GM19043 (cell line): Measurements from ENCODE around the gene KCTD14.
"Not testable (repeated sequence)": the region's sequence is repeated elsewhere in the genome, so short reads cannot be mapped to it uniquely, and the experiment has no call there.

Experiments used
- ATAC-seq: cut with Tn5 transposase; IDR thresholded peaks from one replicate; pipeline ENCODE4 v1.9.1; 2021; ENCODE audit warnings: low read depth; ENCODE audit not compliant: unreplicated experiment

Gene KCTD14, protein sequence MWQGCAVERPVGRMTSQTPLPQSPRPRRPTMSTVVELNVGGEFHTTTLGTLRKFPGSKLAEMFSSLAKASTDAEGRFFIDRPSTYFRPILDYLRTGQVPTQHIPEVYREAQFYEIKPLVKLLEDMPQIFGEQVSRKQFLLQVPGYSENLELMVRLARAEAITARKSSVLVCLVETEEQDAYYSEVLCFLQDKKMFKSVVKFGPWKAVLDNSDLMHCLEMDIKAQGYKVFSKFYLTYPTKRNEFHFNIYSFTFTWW

DNA sequence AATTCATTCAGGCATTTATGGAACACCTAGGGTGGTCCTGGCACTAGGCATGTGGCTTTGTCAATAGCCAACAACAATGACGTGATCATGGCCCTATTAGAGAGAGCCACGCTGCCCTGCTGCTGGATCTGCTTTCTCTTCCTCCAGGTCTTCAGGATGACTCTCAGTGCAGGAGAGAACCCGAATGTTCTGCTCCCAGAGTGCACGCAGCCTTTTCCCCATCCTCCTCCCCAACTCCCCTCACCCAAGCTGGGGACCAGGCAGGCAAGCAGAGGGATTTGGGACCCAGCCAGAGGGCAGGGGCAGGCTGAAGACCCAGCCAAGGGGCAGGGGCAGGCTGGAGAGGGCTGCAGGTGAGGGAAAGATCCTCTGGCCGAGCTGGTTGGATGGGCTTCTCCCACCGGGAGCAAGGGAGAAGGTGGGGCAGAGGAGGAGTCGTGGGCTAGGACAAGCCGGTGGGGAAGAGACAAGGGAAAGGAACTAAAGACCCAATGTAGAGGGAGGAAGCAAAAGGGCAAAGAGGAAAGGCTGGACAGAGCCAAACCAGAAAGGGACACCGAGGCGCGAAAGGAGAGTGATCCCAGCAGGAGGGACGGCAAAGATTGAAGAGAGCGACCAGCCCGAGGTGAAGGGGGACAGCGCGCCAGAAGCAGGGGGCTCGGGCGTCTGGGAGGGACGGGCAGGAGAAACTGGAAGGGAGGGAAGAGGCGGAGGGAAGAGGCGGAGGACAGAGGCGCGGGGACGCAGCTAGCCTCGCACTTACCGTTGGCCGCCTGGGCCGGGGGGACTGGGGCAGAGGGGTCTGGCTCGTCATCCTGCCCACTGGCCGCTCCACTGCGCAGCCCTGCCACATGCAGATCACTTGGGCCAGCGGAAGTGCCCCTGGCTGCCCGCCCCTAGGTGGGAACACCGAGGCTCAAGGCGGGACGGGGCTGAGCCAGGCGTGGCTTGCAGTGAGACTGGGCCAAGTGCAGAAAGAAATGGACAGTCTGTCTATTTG lies at the start of gene KCTD14:
Gene KCTD14 (minus strand): TSS at position 880 of the 1,000 bp plus-strand sequence. CDS start 27 bp downstream, at position 853.
- ATAC-seq = no peak

DNA sequence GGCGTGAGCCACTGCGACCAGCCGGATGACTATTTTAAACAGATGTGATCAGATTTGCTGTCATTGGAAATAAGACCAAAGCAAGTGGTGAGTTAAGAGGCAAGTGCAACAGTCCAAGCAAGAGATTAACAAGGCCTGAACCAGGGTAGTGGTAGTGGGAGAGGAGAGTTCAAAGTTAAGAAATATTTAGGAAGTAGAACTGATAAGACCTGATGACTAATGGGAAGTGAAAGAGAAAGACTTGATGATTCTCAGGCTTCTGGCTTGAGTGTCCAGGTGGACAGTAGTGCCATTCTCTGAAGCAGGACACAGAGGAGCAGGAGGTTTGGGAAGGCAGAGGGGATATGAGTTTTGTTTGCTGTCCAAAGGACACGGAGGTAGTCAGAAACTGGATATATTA lies 49.4 kb upstream of the KCTD14 start:
- ATAC-seq = no peak

DNA sequence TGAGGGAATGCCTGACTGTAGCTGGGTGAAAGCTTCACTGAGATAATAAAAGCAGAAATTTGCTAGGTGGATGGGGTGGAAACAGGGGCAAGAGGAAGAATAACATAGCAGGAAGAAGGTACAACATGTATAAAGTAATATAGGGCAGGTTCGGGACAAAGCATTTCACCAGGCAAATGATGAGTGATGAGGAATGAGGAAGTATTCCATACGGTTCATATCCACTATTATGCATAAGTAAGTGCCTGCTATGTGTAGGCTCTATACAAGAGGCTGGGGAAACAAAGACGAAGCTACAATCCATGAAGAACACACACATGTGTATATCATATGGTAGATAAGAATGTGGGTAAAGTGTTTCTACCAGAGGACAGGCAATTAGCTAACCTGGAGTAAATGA lies 48.6 kb upstream of the KCTD14 start:
- no peak for ATAC-seq

DNA sequence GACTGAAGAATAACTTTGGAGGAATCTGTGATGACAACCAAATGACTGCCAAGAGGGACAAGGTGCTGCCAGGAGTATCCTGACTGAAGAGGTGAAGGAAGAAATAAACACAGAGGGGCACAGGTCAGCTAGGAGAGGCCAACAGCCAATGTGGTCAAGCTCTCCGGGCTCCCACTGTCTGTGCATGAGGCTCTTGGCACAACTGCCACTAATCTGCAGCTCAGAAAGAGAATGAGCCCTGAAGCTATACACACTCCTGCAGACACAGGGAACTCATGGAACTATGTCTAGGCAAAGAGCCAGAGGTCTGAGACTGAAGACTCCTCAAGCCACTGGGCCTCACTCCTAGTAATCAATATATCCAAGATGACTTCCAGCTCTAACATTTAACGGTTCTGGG lies 47.5 kb upstream of the KCTD14 start:
- no peak for ATAC-seq

DNA sequence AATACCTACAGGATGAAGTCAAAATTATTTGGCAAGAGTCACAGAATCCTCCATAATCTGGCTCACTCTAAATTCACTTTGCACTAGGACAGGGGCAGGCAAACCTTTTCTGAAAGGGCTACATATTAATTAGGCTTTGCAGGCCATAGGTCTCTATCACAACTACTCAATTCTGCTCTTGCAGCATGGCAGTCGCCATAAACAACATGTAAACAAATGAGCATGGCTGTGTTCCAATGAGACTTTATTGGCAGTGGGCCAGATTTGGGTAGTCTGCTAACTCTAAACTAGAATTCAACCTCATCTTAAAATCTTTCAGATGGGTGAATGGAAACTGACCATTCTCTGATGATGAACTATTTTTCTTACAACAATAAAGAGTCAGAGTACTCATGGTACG lies 46.4 kb upstream of the KCTD14 start:
- no peak for ATAC-seq

DNA sequence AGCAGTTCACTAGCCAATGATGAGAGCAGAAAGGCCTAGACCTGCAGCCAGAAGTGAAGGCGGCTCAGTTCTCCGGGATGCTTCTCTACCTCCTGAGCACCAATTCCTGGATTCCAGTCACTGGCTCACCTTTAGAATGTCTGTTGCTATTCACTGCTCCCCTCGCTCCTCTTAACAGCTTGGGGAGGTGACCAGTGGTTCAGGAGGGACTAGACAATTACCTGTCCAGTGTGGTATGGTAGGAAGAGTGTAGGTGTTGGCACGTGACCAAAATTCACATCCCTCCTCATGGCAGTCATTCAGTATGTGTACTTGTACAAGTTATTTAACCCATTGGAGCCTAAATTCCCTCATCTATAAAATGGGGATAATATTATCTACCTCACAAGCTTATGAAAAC lies 44.6 kb upstream of the KCTD14 start:
- ATAC-seq = no peak

DNA sequence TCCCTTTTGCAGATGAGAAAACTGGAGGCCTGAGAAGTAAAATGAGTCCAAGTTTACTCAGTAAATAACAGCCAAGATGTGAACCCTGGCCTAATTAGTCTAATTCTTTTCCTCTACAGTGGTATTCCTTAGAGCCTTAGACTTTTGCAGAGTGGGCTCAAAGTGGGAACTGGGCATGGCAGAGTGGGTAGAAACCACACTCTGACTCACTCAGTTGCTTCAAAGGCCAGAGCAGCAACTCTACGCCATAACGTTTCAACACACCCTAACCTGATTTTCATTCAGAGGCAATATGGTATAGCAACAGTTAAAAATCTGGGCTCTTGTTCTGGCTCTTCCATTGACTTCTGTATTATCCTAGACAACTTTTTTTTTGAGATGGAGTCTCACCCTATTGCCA lies 43.4 kb upstream of the KCTD14 start:
- ATAC-seq = no peak

DNA sequence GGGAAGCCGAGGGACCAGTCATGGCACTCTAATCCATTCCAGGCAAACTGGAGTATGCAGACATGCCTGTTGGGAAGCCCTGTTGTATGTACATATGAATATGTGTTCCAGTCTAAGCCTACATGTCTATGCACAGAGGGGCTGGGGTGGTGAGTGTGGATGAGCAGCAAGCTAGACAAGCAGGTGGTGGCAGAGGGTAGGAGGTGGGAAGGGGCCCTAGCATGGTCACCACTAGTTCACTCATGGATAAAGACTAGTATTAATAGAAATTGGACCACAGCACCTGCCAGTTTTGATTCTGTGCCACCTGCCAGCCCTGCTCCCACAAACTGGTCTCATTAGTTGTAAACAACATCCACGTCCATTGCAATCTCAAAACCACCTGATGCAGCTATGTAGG lies 42.1 kb upstream of the KCTD14 start:
- ATAC-seq = no peak

DNA sequence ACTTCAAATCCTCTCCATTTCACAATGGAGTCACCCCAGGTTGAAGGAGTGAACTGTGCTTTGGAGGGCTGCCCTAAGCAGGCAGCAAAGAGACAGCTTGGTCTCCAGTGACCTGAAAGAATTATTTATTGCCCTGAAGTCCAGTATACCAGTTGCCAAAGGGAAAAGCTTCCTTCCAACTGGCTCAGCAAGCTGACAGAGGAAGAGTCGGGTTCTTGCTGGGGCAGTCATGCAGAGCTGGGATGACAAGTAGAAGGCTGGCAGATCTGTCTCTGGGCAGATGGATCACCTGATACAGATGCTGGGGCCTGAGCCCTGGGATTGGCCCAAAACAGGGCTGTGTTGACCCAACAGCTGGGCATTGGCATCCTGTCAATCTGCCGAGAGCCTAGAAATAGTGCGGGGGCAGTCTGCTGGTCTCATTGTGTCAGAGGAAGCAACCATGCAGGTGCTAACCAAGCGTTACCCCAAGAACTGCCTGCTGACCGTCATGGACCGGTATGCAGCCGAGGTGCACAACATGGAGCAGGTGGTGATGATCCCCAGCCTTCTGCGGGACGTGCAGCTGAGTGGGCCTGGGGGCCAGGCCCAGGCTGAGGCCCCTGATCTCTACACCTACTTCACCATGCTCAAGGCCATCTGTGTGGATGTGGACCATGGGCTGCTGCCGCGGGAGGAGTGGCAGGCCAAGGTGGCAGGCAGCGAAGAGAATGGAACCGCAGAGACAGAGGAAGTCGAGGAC lies 40.5 kb upstream of the KCTD14 start, which contains the start of gene THRSP:
Gene THRSP (plus strand): TSS at position 422 of the 742 bp plus-strand sequence. CDS start 21 bp downstream, at position 443.
- no peak for ATAC-seq

DNA sequence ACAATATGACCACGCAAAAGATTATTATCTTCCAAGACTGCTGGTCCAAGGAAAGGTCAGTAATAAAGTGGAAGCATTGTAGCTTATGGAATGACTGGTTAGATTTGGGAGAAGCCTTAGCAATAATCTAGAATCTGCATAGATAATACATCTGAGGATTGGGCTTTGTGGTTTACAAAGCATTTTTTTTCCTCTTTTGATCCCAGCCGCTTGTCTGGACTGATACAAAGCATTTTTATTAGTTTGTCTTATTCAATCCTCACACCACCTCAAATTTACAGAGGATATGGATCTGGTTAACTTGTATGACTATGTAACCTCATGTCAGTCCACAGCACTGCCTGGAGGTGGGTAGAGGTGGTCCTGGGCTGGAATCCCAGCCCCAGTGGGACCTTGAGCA lies 39.6 kb upstream of the KCTD14 start:
- ATAC-seq = no peak

DNA sequence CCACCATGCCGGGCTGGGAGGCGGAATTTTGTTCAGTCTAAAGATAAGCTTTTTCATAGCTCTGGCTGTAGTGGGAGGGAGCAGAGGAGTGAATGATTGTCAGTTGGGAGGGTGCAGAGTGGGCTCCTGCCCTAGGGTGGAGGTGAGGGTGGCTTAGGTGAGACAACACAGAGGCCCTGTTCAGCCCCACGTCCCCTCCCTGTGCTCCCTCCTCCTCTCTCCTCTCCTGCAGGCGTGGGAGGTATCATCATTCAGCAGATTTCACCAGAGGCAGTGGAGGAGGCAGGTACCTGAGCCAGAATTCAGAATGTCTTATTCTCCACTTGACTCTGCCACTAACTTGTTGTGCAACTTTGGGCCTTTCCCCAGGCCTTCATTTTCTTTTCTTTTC lies 38.8 kb upstream of the KCTD14 start:
- ATAC-seq = no peak

DNA sequence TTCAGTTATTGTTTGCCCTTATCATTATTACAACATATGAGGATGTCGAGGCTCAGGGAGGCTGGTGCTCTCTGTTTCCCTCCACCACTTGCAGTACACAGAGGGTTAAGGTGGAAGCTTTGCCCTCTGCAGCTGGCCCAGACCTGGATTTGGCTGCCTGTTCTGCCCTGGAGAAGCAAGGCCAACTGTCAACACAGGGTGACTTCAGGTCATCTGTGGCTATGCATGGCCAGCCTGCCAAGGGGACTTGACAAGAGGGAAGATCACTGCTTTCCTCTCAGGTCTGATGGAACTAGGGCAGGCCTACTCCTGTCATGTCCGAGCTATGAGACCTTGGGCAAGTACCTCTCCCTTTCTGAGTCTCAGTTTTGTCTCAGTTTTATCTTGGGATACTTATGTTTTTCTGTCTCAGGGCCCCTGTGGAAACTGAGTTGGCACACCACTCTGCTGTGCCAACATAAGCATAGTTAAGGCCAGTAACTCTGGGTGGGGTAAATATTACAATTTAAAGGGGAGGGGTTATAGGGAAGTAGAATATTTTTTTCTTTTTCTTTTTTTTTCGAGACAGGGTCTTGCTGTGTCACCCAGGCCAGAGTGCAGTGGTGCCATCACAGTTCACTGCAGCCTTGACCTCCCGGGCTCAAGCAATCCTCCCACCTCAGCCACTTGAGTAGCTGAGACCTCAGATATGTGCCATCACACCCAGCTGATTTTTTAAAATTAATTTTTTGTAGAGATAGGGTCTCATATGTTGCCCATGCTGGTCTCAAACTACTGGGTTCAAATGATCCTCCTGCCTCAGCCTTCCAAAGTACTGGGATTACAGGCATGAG lies 38.2 kb upstream of the KCTD14 start:
- no peak for ATAC-seq

DNA sequence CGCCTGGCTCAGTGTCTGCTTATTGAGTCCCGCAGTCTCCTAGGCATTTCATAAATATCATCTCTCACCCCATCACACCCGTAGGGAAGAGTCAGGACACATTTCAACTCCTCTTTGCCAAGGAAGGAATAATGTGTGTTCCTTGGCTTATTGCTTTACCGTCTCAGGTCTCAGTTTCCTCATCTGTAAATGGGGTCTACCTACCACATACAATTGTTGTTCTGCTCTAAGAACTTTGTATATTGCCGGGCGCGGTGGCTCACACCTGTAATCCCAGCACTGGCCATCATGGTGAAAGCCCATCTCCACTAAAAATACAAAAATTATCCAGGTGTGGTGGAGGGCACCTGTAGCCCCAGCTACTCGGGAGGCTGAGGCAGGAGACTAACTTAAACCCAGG lies 37.5 kb upstream of the KCTD14 start:
- ATAC-seq = no peak

DNA sequence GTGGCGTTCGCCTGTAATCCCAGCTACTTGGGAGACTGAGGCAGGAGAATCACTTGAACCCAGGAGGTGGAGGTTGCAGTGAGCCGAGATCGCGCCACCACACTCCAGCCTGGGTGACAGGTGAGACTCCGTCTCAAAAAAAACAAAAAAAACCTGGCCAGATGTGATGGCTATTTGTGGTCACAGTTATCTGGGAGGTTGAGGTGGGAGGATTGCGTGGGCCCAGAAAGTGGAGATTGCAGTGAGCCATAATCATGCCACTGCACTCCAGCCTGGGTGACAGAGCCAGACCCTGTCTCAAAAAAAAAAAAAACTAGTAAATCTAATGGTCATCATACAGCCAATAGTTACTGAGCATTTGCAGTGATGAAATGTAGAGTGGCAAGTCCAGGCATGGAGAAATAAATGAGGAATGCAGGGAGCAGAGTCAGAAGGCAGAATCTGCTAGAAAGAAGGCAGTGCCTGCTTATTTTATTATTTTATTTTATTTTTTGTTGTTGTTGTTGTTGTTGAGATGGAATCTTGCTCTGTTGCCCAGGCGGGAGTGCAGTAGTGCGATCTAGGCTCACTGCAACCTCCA lies 36.8 kb upstream of the KCTD14 start:
- not testable (repeated sequence) for ATAC-seq

DNA sequence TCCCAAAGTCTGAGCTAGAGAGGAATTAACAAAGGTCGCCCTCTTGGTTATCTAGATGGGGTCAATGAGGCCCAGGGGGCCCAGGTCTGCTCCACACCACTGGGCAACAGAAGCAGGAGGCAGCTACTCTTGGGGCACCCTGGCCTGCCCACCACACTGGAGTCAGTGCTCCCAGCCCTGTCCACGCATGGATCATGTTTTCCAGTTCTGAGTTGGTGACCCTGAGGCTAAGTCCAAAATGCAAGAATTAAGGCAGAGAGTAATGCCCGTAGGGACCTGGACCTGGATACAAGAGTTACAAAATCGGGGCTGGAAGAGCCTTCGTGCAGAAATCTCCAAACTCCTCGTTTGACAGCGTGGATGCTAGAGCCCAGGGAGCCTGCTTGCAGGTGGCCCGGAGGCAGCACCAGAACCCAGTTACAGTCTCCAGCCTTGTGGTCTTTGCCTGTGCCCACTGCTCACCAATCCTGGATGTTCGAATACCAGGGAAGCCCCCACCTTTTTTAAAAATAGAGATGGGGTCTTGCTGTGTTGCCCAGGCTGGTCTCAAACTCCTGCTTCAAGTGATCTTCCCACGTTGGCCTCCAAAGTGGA lies 34.5 kb upstream of the KCTD14 start:
- no peak for ATAC-seq

DNA sequence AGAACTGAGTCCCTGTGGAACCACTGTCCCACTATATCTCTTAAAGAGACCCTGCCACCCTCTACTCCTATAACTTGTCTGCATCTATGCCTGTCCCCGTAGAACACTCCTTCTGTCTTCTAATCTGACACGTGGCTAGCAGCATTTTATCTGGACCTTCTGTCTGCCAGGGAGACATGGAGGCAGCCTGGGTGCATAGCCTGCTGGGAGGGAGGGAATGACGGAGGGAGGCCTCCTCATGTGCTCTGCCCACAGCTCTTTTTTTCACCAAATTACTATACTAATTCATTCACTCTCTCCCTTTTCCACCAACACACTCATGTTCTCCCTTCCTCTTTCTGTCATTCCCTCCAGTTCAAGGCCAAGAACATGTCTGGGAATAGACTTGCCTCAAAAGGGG lies 33.0 kb upstream of the KCTD14 start:
- no peak for ATAC-seq

DNA sequence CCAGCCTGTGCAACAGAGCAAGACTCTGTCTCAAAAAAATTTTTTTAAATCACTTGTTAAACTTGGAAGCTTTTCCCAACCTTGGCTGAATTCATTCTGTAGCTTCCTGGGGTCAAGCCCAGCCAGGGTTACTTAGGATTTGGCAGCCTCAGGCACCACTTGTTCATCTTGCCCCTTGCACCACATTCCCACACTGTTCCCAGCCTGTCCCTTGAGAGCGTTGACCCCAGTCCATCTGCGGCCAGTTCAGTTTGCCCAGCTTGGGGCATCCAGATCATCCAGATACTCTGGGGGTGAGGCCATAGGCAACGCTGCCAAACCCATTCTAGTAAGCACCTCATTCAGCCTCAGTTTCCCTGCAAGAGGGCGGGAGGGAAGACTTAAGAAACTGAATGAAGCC lies 31.9 kb upstream of the KCTD14 start:
- ATAC-seq = no peak

DNA sequence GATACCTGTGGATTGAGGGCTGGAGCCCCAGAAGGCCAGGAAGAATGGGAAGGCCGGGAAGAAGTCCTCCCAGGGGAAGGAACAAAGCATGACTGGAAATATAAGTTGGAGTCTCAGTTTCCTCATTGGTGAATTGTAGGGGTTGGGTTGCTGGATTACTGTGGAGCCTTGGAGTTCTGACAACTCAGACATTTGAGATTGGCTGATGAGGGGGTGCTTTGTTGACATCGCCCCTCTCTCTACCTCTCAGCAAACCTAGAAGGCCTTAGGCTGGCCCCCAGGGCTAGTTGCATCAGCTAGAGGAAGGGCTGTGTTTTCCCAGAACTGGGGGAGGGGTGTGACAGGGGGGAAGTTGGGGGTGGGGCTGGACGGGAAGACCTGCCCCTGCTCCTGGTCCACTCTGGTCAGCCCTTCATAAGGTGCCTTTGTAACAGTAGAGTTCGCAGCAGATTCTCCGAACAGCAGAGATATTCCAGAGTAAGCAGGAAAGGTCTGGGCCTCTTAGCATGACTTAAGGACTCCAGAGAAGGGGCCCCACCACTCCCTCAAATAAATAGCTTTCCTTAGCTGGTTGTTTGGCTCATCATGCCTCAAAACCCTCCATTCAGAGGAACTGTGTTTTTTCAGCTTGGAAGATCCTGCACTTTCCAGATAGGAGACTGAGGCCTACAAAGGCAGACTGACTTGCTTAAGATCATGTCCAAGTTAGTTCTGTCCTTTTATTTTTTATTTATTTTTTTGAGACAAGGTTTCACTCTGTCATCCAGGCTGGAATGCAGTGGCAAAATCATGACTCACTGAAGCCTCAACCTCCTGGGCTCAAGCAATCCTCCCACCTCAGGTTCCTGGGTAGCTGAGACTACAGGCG lies 28.1 kb upstream of the KCTD14 start:
- ATAC-seq = no peak
